CD14-positive monocyte (primary cell): ENCODE data around the gene ATP6AP1. TPM values are rescaled to one million over a fixed set of nuclear protein-coding genes. Genes with fewer than 3 reads are reported as not detected.

Experiments used
- DNase-seq, 3 donors: peaks; one replicate each; pipeline ENCODE4 v3.0.0-alpha.2; 2011 to 2022
- H2AFZ ChIP-seq: 2 replicates; pipeline ENCODE4 v1.6.0; 2012; ENCODE audit warnings: mild to moderate bottlenecking, low read depth, low read length, inconsistent platforms; ENCODE audit not compliant: insufficient read depth, poor library complexity, severe bottlenecking
- H3K27ac ChIP-seq, 2 donors: 1 replicate in 1 of 2; 2 replicates in 1 of 2; pipeline ENCODE4 v1.5.1; 2012 to 2013; ENCODE audit warnings: low read length in 2 of 2, control low read depth in 1 of 2, inconsistent platforms in 1 of 2, low read depth in 1 of 2, mild to moderate bottlenecking in 1 of 2
- H3K27me3 ChIP-seq, 2 donors: one replicate each; pipeline versions ENCODE4 v1.6.0 to v1.6.1; 2011 to 2013; ENCODE audit warnings: low read length in 2 of 2; ENCODE audit not compliant: control insufficient read depth in 2 of 2, insufficient read depth in 2 of 2
- H3K36me3 ChIP-seq, 2 donors: replicated peaks in 1 of 2; 1 replicate in 1 of 2; 2 replicates in 1 of 2; pipeline versions ENCODE4 v1.5.1 to v1.6.1; 2012 to 2013; ENCODE audit warnings: low read length in 2 of 2, control low read depth in 1 of 2, inconsistent platforms in 1 of 2, mild to moderate bottlenecking in 1 of 2; ENCODE audit not compliant: insufficient read depth in 2 of 2, control insufficient read depth in 1 of 2
- H3K4me1 ChIP-seq, 2 donors: 1 replicate in 1 of 2; 2 replicates in 1 of 2; pipeline versions ENCODE4 v1.5.1 to v1.6.1; 2012 to 2013; ENCODE audit warnings: low read length in 2 of 2, control low read depth in 1 of 2, inconsistent platforms in 1 of 2, mild to moderate bottlenecking in 1 of 2, moderate library complexity in 1 of 2; ENCODE audit not compliant: insufficient read depth in 2 of 2, control insufficient read depth in 1 of 2
- H3K4me2 ChIP-seq: replicated peaks from 2 replicates; pipeline ENCODE3; 2012; ENCODE audit warnings: low read length, moderate library complexity, mild to moderate bottlenecking; ENCODE audit not compliant: poor library complexity, severe bottlenecking; ENCODE audit errors: extremely low read depth
- H3K4me3 ChIP-seq, 3 experiments: fragments of 200-600 bp in 1 of 3; sonication (generic) in 1 of 3; replicated peaks in 1 of 3; 1 replicate in 2 of 3; 2 replicates in 1 of 3; pipeline ENCODE4 v1.5.1; 2011 to 2013; ENCODE audit warnings: low read length in 3 of 3, mild to moderate bottlenecking in 3 of 3, control low read depth in 2 of 3, low read depth in 2 of 3, inconsistent platforms in 1 of 3, moderate library complexity in 1 of 3
- H3K79me2 ChIP-seq: 2 replicates; pipeline ENCODE4 v1.6.0; 2012; ENCODE audit warnings: mild to moderate bottlenecking, control low read depth, inconsistent platforms, low read length, moderate library complexity; ENCODE audit not compliant: insufficient read depth
- H3K9ac ChIP-seq: 2 replicates; pipeline ENCODE4 v1.6.0; 2017; ENCODE audit warnings: low read length, mild to moderate bottlenecking; ENCODE audit not compliant: insufficient read depth, poor library complexity, severe bottlenecking
- H3K9me3 ChIP-seq, 2 donors: replicated peaks in 1 of 2; 1 replicate in 1 of 2; 2 replicates in 1 of 2; pipeline versions ENCODE4 v1.5.1 to v1.6.1; 2012 to 2013; ENCODE audit warnings: low read length in 2 of 2, control low read depth in 1 of 2; ENCODE audit not compliant: control insufficient read depth in 1 of 2, insufficient read depth in 1 of 2
- H4K20me1 ChIP-seq: 2 replicates; pipeline ENCODE4 v1.6.0; 2012; ENCODE audit warnings: mild to moderate bottlenecking, low read length, control low read depth, moderate library complexity; ENCODE audit not compliant: insufficient read depth
- H3K27ac Mint-ChIP-seq, 7 donors: one replicate each; pipeline ENCODE4 v1.8.0; 2020; ENCODE audit warnings: mild to moderate bottlenecking in 7 of 7, mixed read lengths in 7 of 7, moderate library complexity in 6 of 7, inconsistent platforms in 2 of 7
- H3K27me3 Mint-ChIP-seq, 3 donors: one replicate each; pipeline ENCODE4 v1.8.0; 2021 to 2022; ENCODE audit warnings: low read depth in 3 of 3, mild to moderate bottlenecking in 3 of 3, mixed read lengths in 3 of 3, moderate library complexity in 3 of 3, inconsistent platforms in 1 of 3
- H3K36me3 Mint-ChIP-seq, 2 donors: one replicate each; pipeline ENCODE4 v1.8.0; 2020; ENCODE audit warnings: mixed read lengths in 2 of 2, inconsistent platforms in 1 of 2, mild to moderate bottlenecking in 1 of 2
- H3K4me1 Mint-ChIP-seq: one replicate; pipeline ENCODE4 v1.8.0; 2020; ENCODE audit warnings: mild to moderate bottlenecking, mixed read lengths
- H3K4me3 Mint-ChIP-seq, 2 donors: one replicate each; pipeline ENCODE4 v1.8.0; 2020; ENCODE audit warnings: mild to moderate bottlenecking in 2 of 2, mixed read lengths in 2 of 2, moderate library complexity in 1 of 2
- H3K9me3 Mint-ChIP-seq, 7 donors: one replicate each; pipeline ENCODE4 v1.8.0; 2020 to 2022; ENCODE audit warnings: mixed read lengths in 7 of 7, mild to moderate bottlenecking in 6 of 7, moderate library complexity in 6 of 7, inconsistent platforms in 2 of 7
- WGBS: methylation state at CpG from one replicate; pipeline ENCODE4 v1.1.5; 2013; ENCODE audit warnings: missing lambda C conversion rate; ENCODE audit not compliant: insufficient coverage; 5-methylcytosine and 5-hydroxymethylcytosine counted together
- intact Hi-C, 2 donors: fragments of 100-400 bp; cut with micrococcal nuclease; formaldehyde crosslinking; loops; one replicate each; pipeline versions ENCODE4 v1.15.0 to v1.15.1; 2023
- polyA plus RNA-seq, 3 donors: library from polyadenylated mRNA; depleted of rRNA in 1 of 3; unstranded in 2 of 3; stranded (reverse) in 1 of 3; fragments of 300-500 nt in 2 of 3; fragments of >200 nt in 1 of 3; fragmentation: Illumina TruSeq in 2 of 3; gene quantifications; 1 replicate in 2 of 3; 2 replicates in 1 of 3; pipeline ENCODE4 v1.2.3, GENCODE V29; 2012 to 2021
- TF ChIP-seq, protein P1 (sequence below): fragments of 200-600 bp; IDR thresholded peaks from one replicate; pipeline ENCODE4 v1.8.0; 2022; ENCODE audit warnings: antibody characterized with exemption, mild to moderate bottlenecking

Gene ATP6AP1
- polyA plus RNA-seq, 3 donors: 116 to 178 (median 145) TPM

DNA sequence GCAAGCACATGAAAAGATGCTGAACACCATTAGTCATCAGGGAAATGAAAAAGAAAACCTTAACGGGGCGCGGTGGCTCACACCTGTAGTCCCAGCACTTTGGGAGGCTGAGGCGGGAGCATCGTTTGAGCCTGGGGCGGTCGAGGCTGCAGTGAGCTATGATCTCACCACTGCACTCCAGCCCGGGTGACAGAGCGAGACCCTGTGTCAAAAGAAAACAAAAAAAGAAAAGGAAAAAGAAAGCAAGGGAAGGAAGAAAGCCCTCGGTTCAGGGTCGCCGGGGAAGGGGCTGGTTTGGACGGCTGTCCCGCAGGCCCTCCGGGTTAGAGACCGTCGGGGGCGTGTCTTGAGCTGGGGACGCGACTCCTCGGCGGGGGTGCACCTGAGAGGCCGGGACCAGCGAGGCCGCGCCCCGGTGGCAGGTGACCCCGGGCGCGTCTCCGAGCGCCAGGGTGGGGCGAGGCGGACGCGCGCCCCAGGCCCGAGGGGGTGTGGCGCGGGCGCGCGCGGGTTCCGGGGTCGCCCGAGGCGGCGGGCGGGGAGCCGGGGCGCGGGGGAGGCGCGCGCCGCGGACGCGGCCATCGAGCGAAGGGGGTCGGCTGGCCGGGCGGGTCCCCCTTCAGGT, 29.1 kb downstream of the ATP6AP1 start:
- intact Hi-C loops: no loop called here
- peak overlapping the region; percentile 67 for H3K4me2 ChIP-seq
- H3K4me3 ChIP-seq: peak overlapping the region; percentile 16 to 67 (median 32)
- no peaks in the 10 kb centered on the region for H3K9me3 ChIP-seq
- TF ChIP-seq, protein P1, sequence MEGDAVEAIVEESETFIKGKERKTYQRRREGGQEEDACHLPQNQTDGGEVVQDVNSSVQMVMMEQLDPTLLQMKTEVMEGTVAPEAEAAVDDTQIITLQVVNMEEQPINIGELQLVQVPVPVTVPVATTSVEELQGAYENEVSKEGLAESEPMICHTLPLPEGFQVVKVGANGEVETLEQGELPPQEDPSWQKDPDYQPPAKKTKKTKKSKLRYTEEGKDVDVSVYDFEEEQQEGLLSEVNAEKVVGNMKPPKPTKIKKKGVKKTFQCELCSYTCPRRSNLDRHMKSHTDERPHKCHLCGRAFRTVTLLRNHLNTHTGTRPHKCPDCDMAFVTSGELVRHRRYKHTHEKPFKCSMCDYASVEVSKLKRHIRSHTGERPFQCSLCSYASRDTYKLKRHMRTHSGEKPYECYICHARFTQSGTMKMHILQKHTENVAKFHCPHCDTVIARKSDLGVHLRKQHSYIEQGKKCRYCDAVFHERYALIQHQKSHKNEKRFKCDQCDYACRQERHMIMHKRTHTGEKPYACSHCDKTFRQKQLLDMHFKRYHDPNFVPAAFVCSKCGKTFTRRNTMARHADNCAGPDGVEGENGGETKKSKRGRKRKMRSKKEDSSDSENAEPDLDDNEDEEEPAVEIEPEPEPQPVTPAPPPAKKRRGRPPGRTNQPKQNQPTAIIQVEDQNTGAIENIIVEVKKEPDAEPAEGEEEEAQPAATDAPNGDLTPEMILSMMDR: no peak
- no peak for DNase-seq
- no peaks in the 10 kb centered on the region for H3K79me2 ChIP-seq
- peak overlapping the region; percentile 86 to 97 for H3K4me3 Mint-ChIP-seq
- under 1% methylated on average over 38 of the region's 65 CpGs for WGBS
- peaks cover 11 to 29% (median 23%) of the 10 kb centered on the region in 3 donors for H3K27me3 Mint-ChIP-seq
- peaks cover 0 to 16% (median 4%) of the 10 kb centered on the region in 7 donors for H3K9me3 Mint-ChIP-seq
- no peak overlapping the region for H3K9ac ChIP-seq
- H3K27ac Mint-ChIP-seq: peak overlapping the region in 4 of 7 donors; percentile 54 to 87 (median 82)
- H3K4me1 ChIP-seq: peaks cover 6% of the 10 kb centered on the region in 2 donors
- H3K4me1 Mint-ChIP-seq: peaks cover 12% of the 10 kb centered on the region
- H3K36me3 Mint-ChIP-seq: peaks cover 9 to 10% of the 10 kb centered on the region in 2 donors
- H3K27ac ChIP-seq: no peak overlapping the region
- no peaks in the 10 kb centered on the region for H4K20me1 ChIP-seq
- H3K36me3 ChIP-seq: peaks cover 0 to 6% of the 10 kb centered on the region in 2 donors
- H2AFZ ChIP-seq: peak overlapping the region; percentile 29
- H3K27me3 ChIP-seq: peaks cover 0 to 12% of the 10 kb centered on the region in 2 donors

DNA sequence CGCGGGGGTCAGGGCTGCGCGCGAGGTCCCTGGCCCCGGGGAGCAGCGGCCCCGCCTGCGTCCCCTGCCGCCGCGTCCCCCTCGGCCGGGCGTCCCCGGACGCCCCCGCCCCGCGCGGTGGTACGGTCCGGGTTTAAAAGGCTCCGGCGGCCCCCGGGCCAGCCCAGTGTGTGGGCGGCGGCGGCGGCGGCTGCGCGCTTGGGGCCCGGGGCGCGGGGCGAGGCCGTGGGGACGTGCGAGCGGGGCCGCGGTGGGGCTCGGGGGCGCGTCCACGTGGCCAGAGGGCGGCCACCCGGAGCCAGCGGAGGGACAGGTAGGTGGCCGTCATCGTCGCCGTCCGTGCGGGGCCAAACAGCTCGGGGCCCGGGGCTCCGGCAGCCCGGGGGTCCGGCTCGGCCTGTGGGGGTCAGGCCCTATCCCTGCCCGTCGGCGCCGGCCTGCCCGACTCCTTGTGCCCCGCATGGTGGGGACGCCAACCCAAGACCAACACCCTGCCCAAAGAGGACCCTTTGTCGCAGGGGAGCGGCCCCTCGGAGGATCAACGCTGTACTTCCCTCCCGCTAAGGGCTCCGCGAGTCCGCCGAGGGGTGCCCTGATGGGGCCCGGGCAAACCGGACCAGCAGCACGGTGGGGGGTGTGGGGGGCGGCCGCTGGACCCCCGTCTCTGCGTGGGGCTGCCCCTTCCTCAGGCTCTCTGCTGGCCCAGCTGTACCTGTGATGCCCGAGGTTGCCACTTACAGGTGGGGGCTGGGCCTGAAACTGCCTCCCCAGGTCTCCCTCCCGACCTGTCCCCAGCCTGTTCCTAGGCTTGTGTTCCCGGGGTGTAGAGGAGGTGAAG, 29.9 kb downstream of the ATP6AP1 start, which contains the start of gene PLXNA3:
PLXNA3 (plus strand) TSS at position 166 of the 838 bp plus-strand sequence. CDS start 1,903 bp downstream, outside the sequence.
- Histone ChIP-seq H3K79me2 (no peaks in the 10 kb centered on the region), H3K4me3 (peak within 1 kb of the TSS; percentile 16 to 67 (median 32)), H3K27ac (no peak within 1 kb of the TSS), H2AFZ (peak within 1 kb of the TSS; percentile 56), H3K27me3 (peaks cover 0 to 12% of the 10 kb centered on the region in 2 donors), H3K9me3 (no peaks in the 10 kb centered on the region), H3K4me2 (peak within 1 kb of the TSS; percentile 67), H3K36me3 (no peaks in the 10 kb centered on the region), H4K20me1 (no peaks in the 10 kb centered on the region), H3K4me1 (peaks cover 6% of the 10 kb centered on the region in 2 donors), H3K9ac (peak within 1 kb of the TSS; percentile 32)
- intact Hi-C loops: no loop called here
- peak; percentile 21 to 45 (median 23) for DNase-seq
- Mint-ChIP-seq H3K9me3 (peaks cover 0 to 16% (median 4%) of the 10 kb centered on the region in 7 donors), H3K4me1 (peaks cover 12% of the 10 kb centered on the region), H3K27me3 (peaks cover 11 to 29% (median 26%) of the 10 kb centered on the region in 3 donors), H3K27ac (peak within 1 kb of the TSS in 4 of 7 donors; percentile 54 to 87 (median 82)), H3K36me3 (peaks cover 3 to 5% of the 10 kb centered on the region in 2 donors), H3K4me3 (peak within 1 kb of the TSS; percentile 86 to 97)
- 3% methylated on average over 40 of the region's 88 CpGs for WGBS
- TF ChIP-seq, protein P1: no peak
